ENCODE results near the gene CAPN5.

DNA sequence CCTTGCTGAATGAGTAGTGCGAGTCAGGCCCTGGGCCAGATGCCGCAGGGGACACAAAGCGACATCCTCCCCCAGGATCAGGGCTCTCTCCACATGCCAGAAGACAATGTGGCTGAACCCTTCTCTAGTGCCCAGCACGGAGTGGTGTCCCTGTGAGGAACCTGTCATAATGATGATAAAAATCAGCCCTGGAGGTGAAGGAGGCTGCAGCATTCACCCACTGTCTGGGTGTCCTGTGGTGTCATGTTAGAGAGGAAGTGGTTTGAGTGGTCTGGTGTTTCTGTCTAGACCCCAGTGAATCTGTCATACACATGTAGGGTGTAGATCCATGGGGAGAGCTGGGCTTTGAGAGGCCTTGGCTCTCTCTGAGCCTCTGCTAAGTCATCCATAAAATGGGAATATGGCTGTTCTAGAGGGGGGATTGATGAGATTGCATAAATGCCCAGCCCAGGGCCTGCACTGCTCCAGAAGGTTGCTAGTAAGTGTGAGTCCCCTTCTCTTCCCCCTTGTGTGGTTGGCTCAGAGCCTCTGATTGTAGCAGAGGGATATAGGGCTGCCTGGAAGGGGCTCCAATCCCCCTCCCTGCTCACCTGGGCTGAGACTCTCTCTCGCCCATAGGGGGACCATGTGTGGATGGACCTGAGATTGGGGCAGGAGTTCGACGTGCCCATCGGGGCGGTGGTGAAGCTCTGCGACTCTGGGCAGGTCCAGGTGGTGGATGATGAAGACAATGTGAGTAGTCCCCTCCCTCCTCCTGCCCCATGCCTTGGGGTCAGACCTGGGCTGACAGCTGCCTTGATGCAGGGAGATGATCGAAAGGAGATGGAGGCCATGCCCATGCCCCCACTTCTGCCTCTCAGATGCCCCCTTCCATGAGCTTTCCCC lies 75.6 kb downstream of the CAPN5 start:
- TF ChIP-seq, protein P1, sequence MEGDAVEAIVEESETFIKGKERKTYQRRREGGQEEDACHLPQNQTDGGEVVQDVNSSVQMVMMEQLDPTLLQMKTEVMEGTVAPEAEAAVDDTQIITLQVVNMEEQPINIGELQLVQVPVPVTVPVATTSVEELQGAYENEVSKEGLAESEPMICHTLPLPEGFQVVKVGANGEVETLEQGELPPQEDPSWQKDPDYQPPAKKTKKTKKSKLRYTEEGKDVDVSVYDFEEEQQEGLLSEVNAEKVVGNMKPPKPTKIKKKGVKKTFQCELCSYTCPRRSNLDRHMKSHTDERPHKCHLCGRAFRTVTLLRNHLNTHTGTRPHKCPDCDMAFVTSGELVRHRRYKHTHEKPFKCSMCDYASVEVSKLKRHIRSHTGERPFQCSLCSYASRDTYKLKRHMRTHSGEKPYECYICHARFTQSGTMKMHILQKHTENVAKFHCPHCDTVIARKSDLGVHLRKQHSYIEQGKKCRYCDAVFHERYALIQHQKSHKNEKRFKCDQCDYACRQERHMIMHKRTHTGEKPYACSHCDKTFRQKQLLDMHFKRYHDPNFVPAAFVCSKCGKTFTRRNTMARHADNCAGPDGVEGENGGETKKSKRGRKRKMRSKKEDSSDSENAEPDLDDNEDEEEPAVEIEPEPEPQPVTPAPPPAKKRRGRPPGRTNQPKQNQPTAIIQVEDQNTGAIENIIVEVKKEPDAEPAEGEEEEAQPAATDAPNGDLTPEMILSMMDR (conservative IDR thresholded peaks at IDR 0.05): no peak
- no peak for TF ChIP-seq ZFX (IDR thresholded peaks at IDR 0.05)
